Keratinocyte (primary cell): ENCODE data around the gene TBC1D3.
"Not testable (repeated sequence)": the region's sequence is repeated elsewhere in the genome, so short reads cannot be mapped to it uniquely, and the experiment has no call there.

Experiments used
- CTCF ChIP-seq, 3 experiments: IDR thresholded peaks in 1 of 3; conservative IDR thresholded peaks in 1 of 3; optimal IDR thresholded peaks in 1 of 3; 2 replicates in 2 of 3; 3 replicates in 1 of 3; pipeline versions ENCODE3 to v1.5.1; 2011; ENCODE audit warnings: low read length in 3 of 3, mild to moderate bottlenecking in 3 of 3, moderate library complexity in 2 of 3, control low read depth in 1 of 3, inconsistent platforms in 1 of 3; ENCODE audit not compliant: insufficient read depth in 2 of 3; ENCODE audit errors: extremely low read depth in 1 of 3
- EZH2 ChIP-seq: IDR thresholded peaks from one replicate; pipeline ENCODE4 v1.6.1; 2012; ENCODE audit warnings: inconsistent platforms, mild to moderate bottlenecking, low read length, moderate library complexity

GRCh38 chr17:38192455-38192854 lies at the start of gene TBC1D3:
- TF ChIP-seq CTCF (optimal IDR thresholded peaks at IDR 0.05 in 1 of 3, IDR thresholded peaks at IDR 0.05 in 1 of 3, conservative IDR thresholded peaks at IDR 0.05 in 1 of 3; ENCODE audit: extremely low read depth in 1 of 3, insufficient read depth in 2 of 3, low read length in 3 of 3); EZH2: not testable (repeated sequence)
